Calu3 (cell line): ENCODE measurements around the gene SLCO1B3. TPM values are rescaled to one million over a fixed set of nuclear protein-coding genes. Genes with fewer than 3 reads are reported as not detected.
"Not testable (repeated sequence)": the region's sequence is repeated elsewhere in the genome, so short reads cannot be mapped to it uniquely, and the experiment has no call there.

Experiments used
- Bru-seq: library from RNA; stranded (reverse); fragments of 400-500 nt; gene quantifications from one replicate; lab custom pipeline; 2021; lab: Mats Ljungman, UMichigan
- BruChase-seq, 2 experiments: library from RNA; stranded (reverse); fragments of 400-500 nt; gene quantifications; one replicate each; lab custom pipeline; 2021; lab: Mats Ljungman, UMichigan
- BruUV-seq: library from RNA; stranded (reverse); fragments of 400-500 nt; replicated peaks from 2 replicates; lab custom pipeline; 2021; lab: Mats Ljungman, UMichigan
- CTCF ChIA-PET: fragments of 300-600 bp; sonication (Branson Sonifier 250); formaldehyde crosslinking; loops from one replicate; lab custom pipeline; 2022; ENCODE audit warnings: antibody characterized with exemption; lab: Charles Lee
- DNase-seq: peaks from one replicate; pipeline ENCODE4 v3.0.0; 2022
- H3K27ac Mint-ChIP-seq: one replicate; pipeline ENCODE4 v1.8.0; 2022; ENCODE audit warnings: mixed read lengths; ENCODE audit not compliant: unreplicated experiment
- H3K27me3 Mint-ChIP-seq: one replicate; pipeline ENCODE4 v1.8.0; 2022; ENCODE audit warnings: mixed read lengths; ENCODE audit not compliant: unreplicated experiment
- H3K36me3 Mint-ChIP-seq: one replicate; pipeline ENCODE4 v1.8.0; 2022; ENCODE audit warnings: mild to moderate bottlenecking, moderate library complexity, mixed read lengths; ENCODE audit not compliant: insufficient read depth, unreplicated experiment
- H3K4me1 Mint-ChIP-seq: one replicate; pipeline ENCODE4 v1.8.0; 2022; ENCODE audit warnings: mild to moderate bottlenecking, low read depth, mixed read lengths; ENCODE audit not compliant: unreplicated experiment
- H3K4me3 Mint-ChIP-seq: one replicate; pipeline ENCODE4 v1.8.0; 2022; ENCODE audit warnings: mild to moderate bottlenecking, low read depth, moderate library complexity, mixed read lengths; ENCODE audit not compliant: unreplicated experiment
- H3K9me3 Mint-ChIP-seq: one replicate; pipeline ENCODE4 v1.8.0; 2022; ENCODE audit warnings: low read depth, mixed read lengths; ENCODE audit not compliant: unreplicated experiment
- intact Hi-C: fragments of 100-400 bp; cut with micrococcal nuclease; formaldehyde crosslinking; loops from one replicate; pipeline ENCODE4 v1.10.0; 2022; ENCODE audit not compliant: unreplicated experiment
- long read RNA-seq: library from polyadenylated mRNA; stranded (forward); transcript quantifications from one replicate; pipeline ENCODE4 v2.0.0, GENCODE V29; 2022
- total RNA-seq: library from RNA; stranded (reverse); gene quantifications from 2 replicates; pipeline ENCODE4 v1.2.3, GENCODE V29; 2022
- TF ChIP-seq, protein P1 (sequence below): fragments of 200-600 bp; IDR thresholded peaks from one replicate; pipeline ENCODE4 v1.8.0; 2022; ENCODE audit warnings: antibody characterized with exemption; ENCODE audit not compliant: unreplicated experiment

The SLCO1B3 gene, protein sequence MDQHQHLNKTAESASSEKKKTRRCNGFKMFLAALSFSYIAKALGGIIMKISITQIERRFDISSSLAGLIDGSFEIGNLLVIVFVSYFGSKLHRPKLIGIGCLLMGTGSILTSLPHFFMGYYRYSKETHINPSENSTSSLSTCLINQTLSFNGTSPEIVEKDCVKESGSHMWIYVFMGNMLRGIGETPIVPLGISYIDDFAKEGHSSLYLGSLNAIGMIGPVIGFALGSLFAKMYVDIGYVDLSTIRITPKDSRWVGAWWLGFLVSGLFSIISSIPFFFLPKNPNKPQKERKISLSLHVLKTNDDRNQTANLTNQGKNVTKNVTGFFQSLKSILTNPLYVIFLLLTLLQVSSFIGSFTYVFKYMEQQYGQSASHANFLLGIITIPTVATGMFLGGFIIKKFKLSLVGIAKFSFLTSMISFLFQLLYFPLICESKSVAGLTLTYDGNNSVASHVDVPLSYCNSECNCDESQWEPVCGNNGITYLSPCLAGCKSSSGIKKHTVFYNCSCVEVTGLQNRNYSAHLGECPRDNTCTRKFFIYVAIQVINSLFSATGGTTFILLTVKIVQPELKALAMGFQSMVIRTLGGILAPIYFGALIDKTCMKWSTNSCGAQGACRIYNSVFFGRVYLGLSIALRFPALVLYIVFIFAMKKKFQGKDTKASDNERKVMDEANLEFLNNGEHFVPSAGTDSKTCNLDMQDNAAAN
- total RNA-seq (33.1 and 40.4 TPM in 2 replicates), Bru-seq, nascent RNA (percentile 61 among the genes with signal in this experiment), BruChase-seq, experiment 1, labeled RNA remaining after a 6-hour chase (percentile 86 among the genes with signal in this experiment), BruChase-seq, experiment 2, labeled RNA remaining after a 2-hour chase (percentile 85 among the genes with signal in this experiment)
- long read RNA-seq, partial matches to known transcripts = 3 of 42 reads
- long read RNA-seq, other reads (novel, unspliced or antisense) = 39 of 42 reads

DNA sequence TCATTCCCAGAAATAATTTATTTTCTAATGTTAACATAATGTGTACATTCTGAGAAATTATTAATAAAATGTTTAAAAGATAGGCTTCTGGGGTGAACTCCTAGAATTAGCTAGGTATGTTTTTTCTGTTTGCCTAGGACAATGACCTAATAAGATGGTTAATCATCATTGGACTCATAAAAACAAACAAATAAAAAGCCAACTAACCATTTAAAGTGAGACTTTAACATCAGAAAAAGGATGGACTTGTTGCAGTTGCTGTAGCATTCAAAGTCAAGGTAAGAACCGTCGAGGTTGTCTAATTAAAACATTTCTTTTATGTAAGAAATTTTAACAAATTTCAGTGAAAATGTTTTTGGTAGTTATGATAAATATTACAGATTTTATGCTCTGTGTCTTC is at the start of gene SLCO1B3:
SLCO1B3 (plus strand) TSS at position 219 of the 400 bp plus-strand sequence. CDS start 5,034 bp downstream, outside the sequence.
- no peak within 1 kb of the TSS for H3K4me3 Mint-ChIP-seq

DNA sequence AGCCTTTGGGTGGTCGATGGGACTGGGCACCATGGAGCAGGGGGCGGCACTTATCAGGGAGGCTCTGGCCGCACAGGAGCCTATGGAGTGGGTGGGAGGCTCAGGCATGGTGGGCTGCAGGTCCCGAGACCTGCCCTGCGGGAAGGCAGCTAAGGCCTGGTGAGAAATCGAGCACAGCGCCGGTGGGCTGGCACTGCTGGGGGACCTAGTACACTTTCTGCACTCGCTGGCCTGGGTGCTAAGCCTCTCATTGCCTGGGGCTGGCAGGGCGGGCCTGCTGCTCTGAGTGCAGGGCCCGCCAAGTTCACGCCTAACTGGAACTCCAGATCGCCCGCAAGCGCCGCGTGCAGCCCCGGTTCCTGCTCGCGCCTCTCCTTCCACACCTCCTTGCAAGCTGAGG is 33.1 kb upstream of the SLCO1B3 start:
- intact Hi-C loops = no loop called here
- no peaks in the 10 kb centered on the region for H3K9me3 Mint-ChIP-seq
- TF ChIP-seq, protein P1, sequence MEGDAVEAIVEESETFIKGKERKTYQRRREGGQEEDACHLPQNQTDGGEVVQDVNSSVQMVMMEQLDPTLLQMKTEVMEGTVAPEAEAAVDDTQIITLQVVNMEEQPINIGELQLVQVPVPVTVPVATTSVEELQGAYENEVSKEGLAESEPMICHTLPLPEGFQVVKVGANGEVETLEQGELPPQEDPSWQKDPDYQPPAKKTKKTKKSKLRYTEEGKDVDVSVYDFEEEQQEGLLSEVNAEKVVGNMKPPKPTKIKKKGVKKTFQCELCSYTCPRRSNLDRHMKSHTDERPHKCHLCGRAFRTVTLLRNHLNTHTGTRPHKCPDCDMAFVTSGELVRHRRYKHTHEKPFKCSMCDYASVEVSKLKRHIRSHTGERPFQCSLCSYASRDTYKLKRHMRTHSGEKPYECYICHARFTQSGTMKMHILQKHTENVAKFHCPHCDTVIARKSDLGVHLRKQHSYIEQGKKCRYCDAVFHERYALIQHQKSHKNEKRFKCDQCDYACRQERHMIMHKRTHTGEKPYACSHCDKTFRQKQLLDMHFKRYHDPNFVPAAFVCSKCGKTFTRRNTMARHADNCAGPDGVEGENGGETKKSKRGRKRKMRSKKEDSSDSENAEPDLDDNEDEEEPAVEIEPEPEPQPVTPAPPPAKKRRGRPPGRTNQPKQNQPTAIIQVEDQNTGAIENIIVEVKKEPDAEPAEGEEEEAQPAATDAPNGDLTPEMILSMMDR = no peak
- H3K4me3 Mint-ChIP-seq = no peak overlapping the region
- no TSS peak for BruUV-seq
- no peaks in the 10 kb centered on the region for H3K4me1 Mint-ChIP-seq
- no peaks in the 10 kb centered on the region for H3K27me3 Mint-ChIP-seq
- no peak for DNase-seq
- no peaks in the 10 kb centered on the region for H3K36me3 Mint-ChIP-seq
- H3K27ac Mint-ChIP-seq = no peak overlapping the region
- CTCF ChIA-PET = no interaction called here

More for the DNA sequence above, at the start of gene SLCO1B3:
- H3K36me3 Mint-ChIP-seq = no peaks in the 10 kb centered on the region
- H3K27me3 Mint-ChIP-seq = no peaks in the 10 kb centered on the region
- DNase-seq = no peak
- H3K9me3 Mint-ChIP-seq = no peaks in the 10 kb centered on the region
- H3K4me1 Mint-ChIP-seq = no peaks in the 10 kb centered on the region
- CTCF ChIA-PET = no interaction called here
- intact Hi-C loops = no loop called here
- TF ChIP-seq, protein P1 = no peak
- no TSS peak for BruUV-seq
- no peak within 1 kb of the TSS for H3K27ac Mint-ChIP-seq

GRCh38 chr12:20778969-20779368 is 31.5 kb upstream of the SLCO1B3 start:
- no peaks in the 10 kb centered on the region for H3K27me3 Mint-ChIP-seq
- CTCF ChIA-PET = no interaction called here
- no peaks in the 10 kb centered on the region for H3K9me3 Mint-ChIP-seq
- H3K4me3 Mint-ChIP-seq = no peak overlapping the region
- DNase-seq = no peak
- H3K36me3 Mint-ChIP-seq = no peaks in the 10 kb centered on the region
- no peaks in the 10 kb centered on the region for H3K4me1 Mint-ChIP-seq
- H3K27ac Mint-ChIP-seq = no peak overlapping the region
- TF ChIP-seq, protein P1 = no peak
- BruUV-seq = no TSS peak
- intact Hi-C loops = no loop called here

DNA sequence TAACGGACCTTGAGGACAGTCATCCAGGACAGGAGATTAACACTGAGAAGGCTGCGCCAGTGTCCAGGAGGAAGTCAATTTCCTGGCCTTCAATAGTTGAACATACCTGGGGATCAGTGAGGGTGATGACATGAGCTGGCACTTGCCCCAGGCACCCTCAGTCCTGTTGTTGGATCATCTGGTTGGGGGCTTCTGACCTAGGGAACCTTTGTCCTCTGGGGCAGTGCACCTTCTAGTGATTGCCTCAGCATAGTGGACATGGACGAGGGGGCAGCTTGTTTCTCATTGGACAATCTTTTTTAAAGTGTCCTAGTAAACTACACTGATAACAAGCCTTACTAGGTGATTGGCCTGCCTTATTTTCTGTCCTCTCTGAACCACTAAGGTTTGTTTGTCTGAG is 30.5 kb upstream of the SLCO1B3 start:
- H3K4me1 Mint-ChIP-seq, H3K36me3 Mint-ChIP-seq, BruUV-seq, H3K9me3 Mint-ChIP-seq, DNase-seq, H3K27ac Mint-ChIP-seq, intact Hi-C loops, H3K27me3 Mint-ChIP-seq, CTCF ChIA-PET, H3K4me3 Mint-ChIP-seq: not testable (repeated sequence)

GRCh38 chr12:20783796-20784357 is 26.6 kb upstream of the SLCO1B3 start:
- H3K27ac Mint-ChIP-seq, H3K4me3 Mint-ChIP-seq, DNase-seq, CTCF ChIA-PET, intact Hi-C loops, H3K36me3 Mint-ChIP-seq, H3K27me3 Mint-ChIP-seq, H3K4me1 Mint-ChIP-seq, BruUV-seq, H3K9me3 Mint-ChIP-seq: not testable (repeated sequence)
